Mesothelial cell of epicardium (in vitro differentiated cells): Measurements from ENCODE around the gene PORCN. TPM values are rescaled to one million over a fixed set of nuclear protein-coding genes. Genes with fewer than 3 reads are reported as not detected.

Experiments used
- DNase-seq, 2 experiments: peaks; one replicate each; pipeline ENCODE4 v3.0.0; 2021; ENCODE audit warnings: low spot score in 2 of 2; ENCODE audit not compliant: unreplicated experiment in 2 of 2
- H3K27ac Mint-ChIP-seq: 2 replicates; pipeline ENCODE4 v1.8.0; 2021; ENCODE audit warnings: mixed read lengths
- H3K27me3 Mint-ChIP-seq: 2 replicates; pipeline ENCODE4 v1.8.0; 2021; ENCODE audit warnings: low read depth, mixed read lengths
- H3K36me3 Mint-ChIP-seq: 2 replicates; pipeline ENCODE4 v1.8.0; 2021; ENCODE audit warnings: mixed read lengths
- H3K4me1 Mint-ChIP-seq: 2 replicates; pipeline ENCODE4 v1.8.0; 2021; ENCODE audit warnings: mixed read lengths
- H3K4me3 Mint-ChIP-seq: 2 replicates; pipeline ENCODE4 v1.8.0; 2021; ENCODE audit warnings: mild to moderate bottlenecking, moderate library complexity, mixed read lengths
- H3K9me3 Mint-ChIP-seq: 2 replicates; pipeline ENCODE4 v1.8.0; 2021; ENCODE audit warnings: mixed read lengths
- CTCF ChIP-seq: fragments of 200-600 bp; sonication (generic); IDR thresholded peaks from one replicate; pipeline ENCODE4 v1.5.0; 2021; ENCODE audit warnings: antibody characterized with exemption; ENCODE audit not compliant: unreplicated experiment
- total RNA-seq: library from RNA; stranded (reverse); gene quantifications from 3 replicates; pipeline ENCODE4 v1.2.1, GENCODE V29; 2021

The PORCN gene
- total RNA-seq, 1 donor from 2014 or later: 10.1 TPM

GRCh38 chrX:48492293-48492910, 16.4 kb upstream of the PORCN start:
- Mint-ChIP-seq H3K4me1 (peaks cover 2% of the 10 kb centered on the region), H3K4me3 (no peak overlapping the region), H3K27me3 (no peaks in the 10 kb centered on the region), H3K9me3 (peaks cover 4% of the 10 kb centered on the region), H3K36me3 (no peaks in the 10 kb centered on the region), H3K27ac (no peak overlapping the region)
- TF ChIP-seq CTCF: no peak
- DNase-seq: no peak

GRCh38 chrX:48493890-48494364, 14.9 kb upstream of the PORCN start:
- Mint-ChIP-seq H3K9me3 (peaks cover 4% of the 10 kb centered on the region), H3K4me3 (no peak overlapping the region), H3K27me3 (no peaks in the 10 kb centered on the region), H3K36me3 (no peaks in the 10 kb centered on the region), H3K4me1 (peaks cover 2% of the 10 kb centered on the region), H3K27ac (no peak overlapping the region)
- TF ChIP-seq CTCF: no peak
- DNase-seq: peak in 1 of 2 experiments; percentile 47

GRCh38 chrX:48496660-48497059, 12.1 kb upstream of the PORCN start:
- H3K4me3 Mint-ChIP-seq: no peak overlapping the region
- no peak for DNase-seq
- H3K27me3 Mint-ChIP-seq: no peaks in the 10 kb centered on the region
- no peak overlapping the region for H3K27ac Mint-ChIP-seq
- no peaks in the 10 kb centered on the region for H3K36me3 Mint-ChIP-seq
- H3K9me3 Mint-ChIP-seq: peaks cover 4% of the 10 kb centered on the region
- no peak for TF ChIP-seq CTCF
- H3K4me1 Mint-ChIP-seq: peaks cover 2% of the 10 kb centered on the region

- H3K9me3 Mint-ChIP-seq: peaks cover 4% of the 10 kb centered on the region
- TF ChIP-seq CTCF: no peak
- H3K36me3 Mint-ChIP-seq: no peaks in the 10 kb centered on the region
- H3K27ac Mint-ChIP-seq: no peak overlapping the region
- H3K4me1 Mint-ChIP-seq: peaks cover 2% of the 10 kb centered on the region
- no peak overlapping the region for H3K4me3 Mint-ChIP-seq
- DNase-seq: no peak
- H3K27me3 Mint-ChIP-seq: no peaks in the 10 kb centered on the region
Measured at GRCh38 chrX:48497871-48498270, 10.9 kb upstream of the PORCN start.

- DNase-seq: no peak
Measured at GRCh38 chrX:48498374-48498809, 10.4 kb upstream of the PORCN start.

More at GRCh38 chrX:48498374-48498809, 10.4 kb upstream of the PORCN start:
- Mint-ChIP-seq H3K4me1 (peaks cover 2% of the 10 kb centered on the region), H3K36me3 (no peaks in the 10 kb centered on the region), H3K9me3 (peaks cover 4% of the 10 kb centered on the region), H3K27me3 (no peaks in the 10 kb centered on the region), H3K27ac (no peak overlapping the region), H3K4me3 (no peak overlapping the region)
- TF ChIP-seq CTCF: no peak
